Heart left ventricle (tissue), 13 donors: ENCODE data around the gene VMAC.

Experiments used
- CTCF ChIP-seq, 12 donors: fragments of 200-600 bp; sonication (generic) in 4 of 12; IDR thresholded peaks; one replicate each; pipeline versions ENCODE4 v1.5.0 to v1.8.0; 2018 to 2022; ENCODE audit warnings: antibody characterized with exemption in 12 of 12, mild to moderate bottlenecking in 5 of 12
- POLR2A ChIP-seq, 2 donors: fragments of 450-650 bp; IDR thresholded peaks; one replicate each; pipeline ENCODE4 v1.6.1; 2017; ENCODE audit warnings: antibody characterized with exemption in 2 of 2, mild to moderate bottlenecking in 2 of 2, moderate library complexity in 2 of 2
- donor health status: ischemic (EF 13 %, LVEDD 7.1; RV severe dilation, severe dysfunction).
- donor health status: DM: no; HTN: yes; CAD: no.
- donor health status: DM: no; HTN: no; CAD: no.
- donor health status: ischemic (EF 25% LVEDD 6.9; RV normal size, moderate dysfunction).
- donor health status: ischemic (EF 25% LVEDD 5.7; RV mildly dilated, moderate dysfunction).
- donor health status: ischemic (EF 35%, LVEDD 5.7; RV mildly dilated, moderate dysfunction).
- donor health status: nonischemic (EF 11% LVEDD 7.7; RV severe dilation, severe dysfunction).
- donor health status: DM: yes; HTN: yes; CAD: no.
- donor health status: PGD.
- donor health status: ischemic (EF 29% LVEDD 5.4; RV normal size, mild dysfunction).
- donor health status: nonischemic (EF 23%, LVEDD 6.1; RV moderate dilation, normal function).

- TF ChIP-seq CTCF (IDR thresholded peaks at IDR 0.05), result no peak
- TF ChIP-seq POLR2A (IDR thresholded peaks at IDR 0.05), result no peak
Measured at GRCh38 chr19:5908773-5909442, 4.2 kb downstream of the VMAC start.
